Activated T-cell treated with anti-CD3 and anti-CD28 coated beads, Interleukin-2, amount 50 U/mL, for 72 hours (primary cell): ENCODE data around the gene CTBP2. TPM values are rescaled to one million over a fixed set of nuclear protein-coding genes. Genes with fewer than 3 reads are reported as not detected.

Experiments used
- ATAC-seq, 2 donors: fragments of 150-1000 bp; cut with Tn5 transposase; replicated peaks in 1 of 2; 2 replicates each; pipeline ENCODE4 v1.10.0; 2021; ENCODE audit warnings: moderate library complexity in 2 of 2, mild to moderate bottlenecking in 1 of 2
- DNase-seq, 2 donors: peaks; one replicate each; pipeline ENCODE4 v3.0.0; 2021 to 2022; ENCODE audit warnings: mixed read lengths in 1 of 2
- H3K27ac Mint-ChIP-seq: one replicate; pipeline ENCODE4 v1.8.0; 2022; ENCODE audit warnings: mild to moderate bottlenecking, moderate library complexity, mixed read lengths
- H3K27me3 Mint-ChIP-seq: one replicate; pipeline ENCODE4 v1.8.0; 2022; ENCODE audit warnings: low read depth, mixed read lengths
- H3K36me3 Mint-ChIP-seq, 2 donors: one replicate each; pipeline ENCODE4 v1.8.0; 2022; ENCODE audit warnings: mixed read lengths in 2 of 2, mild to moderate bottlenecking in 1 of 2; ENCODE audit not compliant: insufficient read depth in 2 of 2
- H3K4me1 Mint-ChIP-seq: one replicate; pipeline ENCODE4 v1.8.0; 2022; ENCODE audit warnings: low read depth, mixed read lengths
- H3K4me3 Mint-ChIP-seq, 2 donors: one replicate each; pipeline ENCODE4 v1.8.0; 2022; ENCODE audit warnings: mild to moderate bottlenecking in 2 of 2, mixed read lengths in 2 of 2, moderate library complexity in 2 of 2
- H3K9me3 Mint-ChIP-seq, 2 donors: one replicate each; pipeline ENCODE4 v1.8.0; 2022; ENCODE audit warnings: mixed read lengths in 2 of 2
- total RNA-seq, 2 donors: library from RNA; stranded (reverse); gene quantifications; one replicate each; pipeline ENCODE4 v1.2.3, GENCODE V29; 2022

The CTBP2 gene
- total RNA-seq, 2 donors from 2014 or later, result 0.72 to 2.5 TPM

DNA sequence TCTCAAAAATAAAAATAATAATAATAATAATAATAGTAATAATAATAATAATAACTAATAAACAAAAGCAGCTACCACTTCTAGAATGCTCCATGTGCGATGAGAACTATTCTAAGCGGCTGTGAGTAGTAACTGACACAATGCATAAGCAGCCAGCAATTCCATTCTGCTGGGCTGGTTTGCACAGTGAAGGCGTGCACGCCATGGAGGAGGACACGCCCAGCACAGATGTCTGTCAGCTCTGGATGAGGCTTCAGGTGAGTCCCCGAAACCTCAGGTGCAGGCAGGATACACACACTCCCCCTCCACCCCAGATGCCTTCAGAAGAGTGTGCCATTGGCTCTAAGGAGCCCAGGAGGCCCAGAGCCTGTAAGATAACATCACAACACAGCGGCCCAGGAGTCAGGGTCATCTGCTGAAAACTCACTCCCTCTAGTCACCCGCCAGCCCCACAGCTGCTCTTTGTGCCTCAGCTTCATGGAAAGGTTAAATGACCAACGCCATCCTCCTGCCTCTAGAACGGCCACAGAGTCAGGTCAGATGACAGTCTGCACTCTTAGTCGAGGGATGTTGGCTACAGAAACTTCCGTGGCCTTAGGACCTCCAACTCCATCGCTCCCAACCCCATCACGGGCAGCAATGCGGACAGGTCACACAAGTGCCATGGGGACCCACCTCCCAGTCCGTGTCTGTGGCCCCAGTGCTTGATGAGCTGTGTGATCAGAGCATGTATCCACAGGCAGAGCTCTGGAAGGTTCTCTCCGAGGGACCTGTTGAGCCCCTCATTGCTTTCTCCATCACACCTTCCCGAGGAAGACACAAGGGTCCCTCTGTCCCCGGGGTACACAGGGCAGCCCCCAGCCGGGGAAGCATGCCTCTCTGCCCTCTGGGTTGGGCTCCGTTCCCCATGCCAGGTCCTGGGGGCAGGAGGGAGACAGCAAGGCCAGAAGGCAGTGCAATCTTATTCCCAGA is 103.9 kb downstream of the CTBP2 start:
- H3K9me3 Mint-ChIP-seq, result no peaks in the 10 kb centered on the region
- no peak overlapping the region for H3K27ac Mint-ChIP-seq
- no peaks in the 10 kb centered on the region for H3K4me1 Mint-ChIP-seq
- DNase-seq (no peak), ATAC-seq (no peak)
- no peaks in the 10 kb centered on the region for H3K36me3 Mint-ChIP-seq
- no peak overlapping the region for H3K4me3 Mint-ChIP-seq
- H3K27me3 Mint-ChIP-seq, result peaks cover 31% of the 10 kb centered on the region

DNA sequence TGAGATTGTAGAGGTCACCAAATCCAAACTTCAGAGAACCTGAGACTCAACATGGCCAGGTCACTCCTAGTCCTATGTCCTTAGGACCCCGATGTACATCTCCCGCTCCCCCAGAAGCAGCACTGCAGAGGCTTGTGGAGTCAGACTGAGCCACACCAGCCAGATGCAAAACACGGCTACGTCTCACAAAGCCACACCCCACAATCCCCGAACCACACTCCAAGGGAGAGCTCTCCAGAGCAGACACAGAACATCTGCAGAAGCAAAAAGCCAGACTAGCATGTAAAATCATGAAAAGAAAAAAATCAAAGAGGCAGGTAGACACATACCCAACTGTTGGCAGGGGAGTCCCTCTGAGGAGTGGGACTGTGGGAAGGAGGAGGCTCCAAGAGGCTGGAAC is 104.9 kb downstream of the CTBP2 start:
- no peak overlapping the region for H3K4me3 Mint-ChIP-seq
- H3K4me1 Mint-ChIP-seq, result no peaks in the 10 kb centered on the region
- no peaks in the 10 kb centered on the region for H3K36me3 Mint-ChIP-seq

GRCh38 chr10:125054669-125055268 is 105.6 kb downstream of the CTBP2 start:
- H3K4me3 Mint-ChIP-seq, result no peak overlapping the region
- no peak for DNase-seq
- no peaks in the 10 kb centered on the region for H3K9me3 Mint-ChIP-seq
- H3K27me3 Mint-ChIP-seq, result peaks cover 23% of the 10 kb centered on the region
- H3K4me1 Mint-ChIP-seq, result no peaks in the 10 kb centered on the region
- no peaks in the 10 kb centered on the region for H3K36me3 Mint-ChIP-seq
- no peak overlapping the region for H3K27ac Mint-ChIP-seq
- ATAC-seq, result no peak

More for the DNA sequence above, 104.9 kb downstream of the CTBP2 start:
- no peak for DNase-seq
- Mint-ChIP-seq H3K27ac (no peak overlapping the region), H3K27me3 (peaks cover 28% of the 10 kb centered on the region), H3K9me3 (no peaks in the 10 kb centered on the region)
- no peak for ATAC-seq

- Mint-ChIP-seq H3K9me3 (no peaks in the 10 kb centered on the region), H3K36me3 (no peaks in the 10 kb centered on the region), H3K27ac (no peak overlapping the region), H3K4me1 (no peaks in the 10 kb centered on the region), H3K27me3 (peaks cover 18% of the 10 kb centered on the region), H3K4me3 (no peak overlapping the region)
- ATAC-seq (no peak), DNase-seq (no peak)
Observed at GRCh38 chr10:125054216-125054615, 106.1 kb downstream of the CTBP2 start.

DNA sequence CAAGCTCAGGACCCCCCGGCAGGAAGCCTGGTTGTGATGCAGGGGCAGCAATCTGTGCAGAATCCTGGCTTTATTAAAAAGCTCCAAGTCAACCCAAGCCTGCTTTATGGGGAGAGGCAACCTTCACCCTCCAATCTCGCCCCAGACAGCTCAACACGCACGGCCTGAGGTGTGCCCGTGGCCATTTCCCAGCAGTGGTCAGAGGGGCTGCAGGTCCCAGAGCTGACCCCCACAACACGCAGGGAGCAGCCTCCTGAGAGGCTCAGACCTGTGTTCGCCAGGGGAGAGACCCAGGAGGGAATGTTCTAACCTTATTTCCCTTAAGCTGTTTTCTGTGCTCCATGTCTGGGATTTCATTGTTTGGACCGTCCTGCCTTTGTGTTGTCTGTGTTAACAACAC is 108.2 kb downstream of the CTBP2 start:
- H3K4me1 Mint-ChIP-seq, result peaks cover 6% of the 10 kb centered on the region
- DNase-seq, result no peak

GRCh38 chr10:125050383-125050782 is 110.0 kb downstream of the CTBP2 start:
- peaks cover 6% of the 10 kb centered on the region for H3K4me1 Mint-ChIP-seq
- peaks cover 11% of the 10 kb centered on the region for H3K27me3 Mint-ChIP-seq
- ATAC-seq (no peak), DNase-seq (no peak)
- H3K36me3 Mint-ChIP-seq, result no peaks in the 10 kb centered on the region
- no peak overlapping the region for H3K27ac Mint-ChIP-seq
- no peak overlapping the region for H3K4me3 Mint-ChIP-seq
- H3K9me3 Mint-ChIP-seq, result no peaks in the 10 kb centered on the region

More for the DNA sequence above, 108.2 kb downstream of the CTBP2 start:
- Mint-ChIP-seq H3K4me3 (no peak overlapping the region), H3K36me3 (no peaks in the 10 kb centered on the region), H3K27ac (no peak overlapping the region), H3K9me3 (no peaks in the 10 kb centered on the region), H3K27me3 (peaks cover 11% of the 10 kb centered on the region)
- no peak for ATAC-seq

DNA sequence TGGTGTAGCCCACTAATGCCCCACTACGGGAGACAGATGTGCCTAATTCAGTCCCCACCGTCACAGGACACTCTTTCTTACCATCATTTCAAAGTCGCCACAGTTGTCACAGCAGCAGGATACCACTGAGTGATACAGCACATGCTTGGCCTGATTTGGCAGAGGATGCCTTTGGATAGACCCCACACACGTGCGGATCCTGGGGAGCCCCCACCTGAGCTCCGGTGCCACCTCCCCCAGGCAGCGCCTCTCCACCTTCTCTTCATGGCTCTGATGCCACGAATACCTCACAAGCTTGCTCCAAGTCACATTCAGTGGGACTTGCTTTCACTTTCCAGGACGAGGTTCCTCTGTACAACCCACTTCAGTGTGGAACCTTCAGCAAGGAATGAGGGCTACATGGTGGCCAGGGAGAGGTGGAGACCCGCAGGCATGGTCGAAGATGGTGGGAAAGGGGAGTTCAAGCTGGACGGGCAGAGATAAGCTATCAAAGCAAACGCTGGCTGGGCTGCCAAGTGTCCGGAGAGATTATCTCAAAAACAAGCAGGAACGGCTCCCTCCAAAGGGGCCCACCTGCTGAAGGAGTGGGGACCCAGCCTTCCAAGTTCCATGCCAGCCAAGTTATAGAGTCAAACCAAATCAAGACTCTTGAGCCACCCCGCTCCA is 111.0 kb downstream of the CTBP2 start:
- Mint-ChIP-seq H3K36me3 (no peaks in the 10 kb centered on the region), H3K4me3 (no peak overlapping the region), H3K4me1 (peaks cover 6% of the 10 kb centered on the region), H3K27me3 (peaks cover 11% of the 10 kb centered on the region), H3K27ac (no peak overlapping the region), H3K9me3 (no peaks in the 10 kb centered on the region)
- no peak for ATAC-seq
- no peak for DNase-seq

DNA sequence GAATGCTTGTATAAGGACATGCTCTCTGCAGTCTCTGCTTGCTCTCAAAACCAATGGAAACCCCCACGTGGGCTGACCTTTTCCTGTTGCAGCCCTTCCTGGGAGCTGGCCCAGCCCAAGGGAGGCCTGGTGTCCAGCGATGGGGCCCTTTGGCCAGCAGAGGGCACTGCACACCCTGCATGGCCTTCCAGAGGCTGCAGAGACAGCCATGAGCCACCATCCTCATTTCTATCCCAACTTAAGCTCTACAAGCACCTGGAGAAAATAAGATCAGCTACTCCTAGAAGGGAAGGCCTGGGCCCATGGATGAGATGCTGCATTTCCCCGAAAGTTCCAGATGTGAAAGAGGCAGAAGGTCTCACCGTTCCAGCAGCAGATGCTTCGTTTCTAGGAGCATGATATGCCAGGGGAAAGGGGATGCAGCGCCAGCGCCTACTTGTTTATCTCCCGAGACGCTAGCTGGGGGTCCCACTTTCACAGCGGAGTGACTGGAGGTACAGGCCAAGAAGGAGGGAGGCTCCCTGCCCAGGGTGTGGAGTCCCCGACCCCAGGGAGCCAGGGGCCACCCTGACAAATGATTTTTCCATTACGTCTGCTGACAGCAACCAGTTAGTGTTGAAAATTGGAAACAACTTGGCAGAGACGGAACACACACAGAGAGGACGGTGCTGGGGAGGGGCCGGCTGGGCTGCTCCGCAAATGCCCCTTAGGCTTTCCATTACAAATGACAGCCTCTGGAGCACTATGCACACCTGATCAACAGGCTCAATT is 112.1 kb downstream of the CTBP2 start:
- peak; percentile 79 to 81 for ATAC-seq
- DNase-seq, result peak; percentile 69 to 76
- no peak overlapping the region for H3K27ac Mint-ChIP-seq
- no peaks in the 10 kb centered on the region for H3K9me3 Mint-ChIP-seq
- no peaks in the 10 kb centered on the region for H3K36me3 Mint-ChIP-seq
- no peak overlapping the region for H3K4me3 Mint-ChIP-seq
- H3K4me1 Mint-ChIP-seq, result peaks cover 6% of the 10 kb centered on the region
- H3K27me3 Mint-ChIP-seq, result peaks cover 8% of the 10 kb centered on the region

GRCh38 chr10:125043841-125044658 is 116.3 kb downstream of the CTBP2 start:
- Mint-ChIP-seq H3K9me3 (no peaks in the 10 kb centered on the region), H3K27me3 (no peaks in the 10 kb centered on the region)

GRCh38 chr10:125041856-125042506 is 118.4 kb downstream of the CTBP2 start:
- Mint-ChIP-seq H3K9me3 (no peaks in the 10 kb centered on the region), H3K4me1 (no peaks in the 10 kb centered on the region), H3K27me3 (no peaks in the 10 kb centered on the region), H3K4me3 (no peak overlapping the region), H3K27ac (no peak overlapping the region), H3K36me3 (no peaks in the 10 kb centered on the region)
- ATAC-seq (no peak), DNase-seq (no peak)

More at GRCh38 chr10:125043841-125044658, 116.3 kb downstream of the CTBP2 start:
- Mint-ChIP-seq H3K4me3 (no peak overlapping the region), H3K4me1 (peaks cover 6% of the 10 kb centered on the region), H3K27ac (no peak overlapping the region), H3K36me3 (no peaks in the 10 kb centered on the region)
- DNase-seq, result no peak
- ATAC-seq, result no peak

GRCh38 chr10:125039354-125039769 is 121.0 kb downstream of the CTBP2 start:
- Mint-ChIP-seq H3K27me3 (peaks cover 6% of the 10 kb centered on the region), H3K9me3 (no peaks in the 10 kb centered on the region), H3K4me3 (no peak overlapping the region), H3K4me1 (no peaks in the 10 kb centered on the region), H3K36me3 (no peaks in the 10 kb centered on the region), H3K27ac (no peak overlapping the region)
- DNase-seq (no peak), ATAC-seq (no peak)

- Mint-ChIP-seq H3K27ac (no peak overlapping the region), H3K9me3 (no peaks in the 10 kb centered on the region), H3K27me3 (peaks cover 6% of the 10 kb centered on the region), H3K4me1 (no peaks in the 10 kb centered on the region), H3K36me3 (no peaks in the 10 kb centered on the region), H3K4me3 (no peak overlapping the region)
- no peak for ATAC-seq
- DNase-seq, result no peak
Observed at GRCh38 chr10:125038637-125039036, 121.7 kb downstream of the CTBP2 start.
